Measurements from ENCODE around the gene CLDN6.
A peak's percentile ranks its signal among the peaks of the same experiment; 100 is the strongest.

CLDN6 gene

GRCh38 chr16:3028716-3029319 is 10.8 kb upstream of the CLDN6 start:
- DNase-seq (ENCODE audit: low read depth in 2 of 3, low spot score in 2 of 3): no peak

GRCh38 chr16:3027983-3028715 is 10.2 kb upstream of the CLDN6 start:
- DNase-seq (ENCODE audit: low read depth in 2 of 3, low spot score in 2 of 3): peak; percentile 68 to 91 (median 83)

DNA sequence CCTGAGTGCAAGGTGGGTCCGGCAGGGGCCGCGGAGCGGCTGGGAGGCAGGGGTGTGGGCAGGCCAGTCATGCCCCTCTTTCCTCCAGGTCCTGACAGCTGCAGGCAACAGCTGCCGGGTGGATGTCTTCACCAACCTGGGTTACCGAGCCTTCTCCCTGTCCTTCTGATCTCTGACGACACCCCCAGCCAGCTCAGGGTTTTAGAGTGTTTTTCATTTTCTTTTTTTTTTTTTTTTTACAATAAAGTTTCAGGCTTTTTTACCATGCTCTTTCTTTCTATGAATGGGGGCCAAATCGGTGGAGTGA is 9.5 kb upstream of the CLDN6 start:
- DNase-seq (ENCODE audit: low read depth in 2 of 3, low spot score in 2 of 3): no peak

GRCh38 chr16:3026609-3027488 is 8.9 kb upstream of the CLDN6 start:
- DNase-seq (ENCODE audit: low read depth in 2 of 3, low spot score in 2 of 3): no peak

GRCh38 chr16:3026003-3026378 is 8.0 kb upstream of the CLDN6 start:
- DNase-seq (ENCODE audit: low read depth in 2 of 3, low spot score in 2 of 3): no peak

DNA sequence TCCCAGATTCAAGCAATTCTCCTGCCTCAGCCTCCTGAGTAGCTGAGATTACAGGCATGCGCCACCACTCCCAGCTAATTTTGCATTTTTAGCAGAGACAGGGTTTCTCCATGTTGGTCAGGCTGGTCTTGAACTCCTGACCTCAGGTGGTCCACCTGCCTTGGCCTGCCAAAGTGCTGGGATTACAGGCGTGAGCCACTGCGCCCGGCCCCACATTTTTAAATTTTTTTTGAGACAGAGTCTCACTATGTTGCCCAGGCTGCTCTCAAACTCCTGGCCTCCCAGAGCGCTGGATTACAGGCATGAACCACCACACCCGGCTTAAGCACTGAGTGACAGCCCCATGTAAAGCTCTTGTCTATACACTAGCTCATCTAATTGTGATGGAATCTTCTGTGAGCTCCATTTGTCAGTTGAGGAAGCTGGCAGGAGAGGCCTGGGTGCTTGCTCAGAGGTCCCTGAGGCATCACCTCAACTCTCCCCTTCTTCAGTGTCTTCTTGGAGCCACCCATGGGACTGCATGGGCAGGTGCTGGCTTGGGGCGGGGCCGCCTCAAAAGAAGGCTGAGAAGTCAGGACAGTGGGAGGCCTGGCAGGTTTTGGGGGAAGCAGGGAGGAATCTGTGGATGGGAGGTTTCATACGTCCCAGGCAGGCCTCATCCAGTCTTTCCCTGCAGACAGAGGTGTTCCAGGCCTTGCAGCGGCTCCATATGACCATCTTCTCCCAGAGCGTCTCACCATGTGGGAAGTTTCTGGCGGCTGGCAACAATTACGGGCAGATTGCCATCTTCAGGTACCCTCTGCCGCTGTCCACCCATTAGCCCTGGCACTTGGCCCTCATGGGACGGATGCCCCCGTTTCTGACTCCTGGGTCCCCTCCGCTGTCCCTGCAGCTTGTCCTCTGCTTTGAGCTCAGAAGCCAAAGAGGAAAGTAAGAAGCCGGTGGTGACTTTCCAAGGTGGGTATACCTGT is 7.3 kb upstream of the CLDN6 start:
- DNase-seq (ENCODE audit: low read depth in 2 of 3, low spot score in 2 of 3): no peak

- DNase-seq (ENCODE audit: low read depth in 2 of 3, low spot score in 2 of 3): peak; percentile 85 to 91 (median 86)
Observed at GRCh38 chr16:3023669-3024478, 5.9 kb upstream of the CLDN6 start, which contains the start of the genes HCFC1R1 and THOC6. Gene HCFC1R1 (minus strand): TSS chr16:3023942. CDS start chr16:3023941, 1 bp downstream. Gene THOC6 (plus strand): TSS chr16:3024035. CDS start chr16:3024327, 292 bp downstream.

DNA sequence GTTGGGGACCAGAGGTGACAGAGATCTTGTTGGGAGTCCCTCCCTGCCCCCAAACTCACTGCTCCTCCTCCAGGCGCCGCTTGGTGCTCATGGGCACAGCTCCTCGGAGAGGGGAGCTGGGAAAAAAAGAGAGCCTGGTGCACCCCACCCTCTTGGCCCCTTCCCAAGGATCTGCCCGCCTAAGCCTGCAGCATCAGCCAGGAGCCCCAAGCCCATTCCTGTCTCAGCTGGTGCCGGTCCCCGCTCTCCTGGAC is 5.4 kb upstream of the CLDN6 start:
- no peak for DNase-seq (ENCODE audit: low read depth in 2 of 3, low spot score in 2 of 3)

DNA sequence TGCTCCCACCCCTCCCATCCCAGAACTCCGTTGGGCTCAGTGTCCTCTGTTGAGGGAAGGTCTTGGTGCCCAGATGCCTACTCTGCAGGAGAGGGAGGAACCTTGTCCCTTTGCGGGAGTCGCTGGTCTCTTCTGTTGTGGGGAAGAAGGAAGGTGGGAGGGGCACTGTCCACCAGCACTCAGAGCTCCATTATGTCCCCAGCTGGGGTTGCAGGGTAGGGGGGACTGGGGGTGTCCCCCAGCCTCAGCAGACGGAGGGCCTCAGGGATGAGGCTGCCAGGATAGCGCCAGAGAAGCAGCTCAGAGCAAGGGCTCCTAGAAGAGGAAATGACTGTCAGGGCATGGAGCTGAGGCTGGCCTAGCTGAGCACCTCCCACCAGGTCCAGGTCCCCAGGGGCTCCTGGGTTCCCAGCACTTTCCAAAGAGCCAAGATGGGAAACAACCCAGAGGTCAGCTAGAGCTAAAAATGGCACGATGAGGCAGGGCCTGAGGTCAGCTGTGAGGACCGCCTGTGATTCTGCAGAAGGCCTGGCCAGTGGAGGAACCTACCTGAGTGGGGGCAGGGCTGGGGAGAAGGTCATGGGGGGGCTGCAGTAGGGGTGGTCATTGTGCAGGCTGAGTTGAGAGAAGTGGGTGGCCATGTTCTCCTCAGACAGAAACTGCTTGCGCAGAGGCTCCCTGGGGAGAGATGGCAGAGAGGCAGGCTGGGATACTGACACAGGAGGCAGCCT is 4.9 kb upstream of the CLDN6 start:
- no peak for DNase-seq (ENCODE audit: low read depth in 2 of 3, low spot score in 2 of 3)

DNA sequence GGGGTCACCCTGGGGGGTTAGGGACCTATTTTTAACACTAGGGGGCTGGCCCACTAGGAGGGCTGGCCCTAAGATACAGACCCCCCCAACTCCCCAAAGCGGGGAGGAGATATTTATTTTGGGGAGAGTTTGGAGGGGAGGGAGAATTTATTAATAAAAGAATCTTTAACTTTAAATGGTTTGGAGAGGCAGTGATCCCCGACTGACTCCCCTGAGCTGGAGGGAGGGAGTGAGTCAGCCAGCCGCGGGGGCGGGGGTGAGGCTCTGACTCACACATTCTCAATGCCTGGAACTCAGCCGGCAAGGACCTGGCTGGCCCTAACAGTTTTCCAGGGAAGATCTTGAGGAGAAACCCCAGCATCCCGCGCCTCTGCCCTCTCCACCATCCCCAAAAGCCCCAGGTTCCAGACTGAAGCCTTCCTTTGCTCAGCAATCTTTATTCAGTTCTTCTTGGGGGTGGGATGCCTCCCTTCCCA is 4.3 kb upstream of the CLDN6 start:
- peak in 2 of 3 experiments; percentile 71 to 73 for DNase-seq (ENCODE audit: low read depth in 2 of 3, low spot score in 2 of 3)

GRCh38 chr16:3021449-3022207 is 3.6 kb upstream of the CLDN6 start:
- DNase-seq (ENCODE audit: low read depth in 2 of 3, low spot score in 2 of 3): peak; percentile 55 to 74 (median 70)

DNA sequence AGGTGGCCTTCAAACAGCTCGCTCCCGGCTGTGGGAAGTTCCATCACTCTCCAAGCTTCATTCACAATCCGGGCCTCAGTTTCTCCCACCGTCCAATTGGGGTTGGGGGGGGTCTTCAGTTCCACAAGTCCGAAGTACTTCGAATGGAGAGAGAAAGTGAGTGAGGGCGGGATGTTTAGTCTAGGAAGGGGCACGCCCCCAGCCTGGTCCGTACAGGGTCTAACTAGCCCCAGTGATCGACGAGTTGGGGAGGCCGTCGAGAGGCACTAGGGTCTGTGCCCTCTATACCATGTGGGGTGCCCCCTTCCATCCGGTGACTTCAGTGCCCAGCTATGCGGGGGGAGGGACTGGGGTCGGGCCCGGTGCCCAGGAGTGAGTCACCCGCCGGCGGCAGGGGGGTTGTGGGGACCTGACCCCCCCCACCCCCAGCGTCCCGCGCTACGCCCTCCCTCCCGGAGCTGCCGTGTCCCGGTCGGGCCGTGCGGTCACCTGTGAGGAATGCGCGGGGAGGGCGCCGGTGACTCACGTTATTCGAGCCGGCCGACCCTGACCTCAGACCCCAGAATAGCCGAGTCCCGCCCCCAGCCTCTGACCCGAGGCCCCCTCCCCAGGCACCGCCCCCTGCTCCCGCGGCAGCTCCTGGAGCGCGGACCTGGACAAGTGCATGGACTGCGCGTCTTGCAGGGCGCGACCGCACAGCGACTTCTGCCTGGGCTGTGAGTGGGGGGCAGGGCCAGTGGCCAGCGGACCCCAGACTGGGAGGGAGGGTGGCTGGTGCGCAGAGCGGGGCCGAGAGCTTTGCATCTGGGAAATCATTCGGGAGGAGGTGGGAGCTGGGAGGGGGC is 2.8 kb upstream of the CLDN6 start:
- DNase-seq (ENCODE audit: low read depth in 2 of 3, low spot score in 2 of 3): peak in 1 of 3 experiments; percentile 37

- DNase-seq (ENCODE audit: low read depth in 2 of 3, low spot score in 2 of 3): peak in 2 of 3 experiments; percentile 22 to 39
Observed at GRCh38 chr16:3020247-3020603, 2.2 kb upstream of the CLDN6 start, which contains the start of gene TNFRSF12A. Gene TNFRSF12A (plus strand): TSS chr16:3020368. CDS start chr16:3020398, 30 bp downstream.

GRCh38 chr16:3019594-3020246 is 1.7 kb upstream of the CLDN6 start:
- DNase-seq (ENCODE audit: low read depth in 2 of 3, low spot score in 2 of 3): no peak

- DNase-seq (ENCODE audit: low read depth in 2 of 3, low spot score in 2 of 3): no peak
Observed at GRCh38 chr16:3017344-3017743, 639 bp downstream of the CLDN6 start.

DNA sequence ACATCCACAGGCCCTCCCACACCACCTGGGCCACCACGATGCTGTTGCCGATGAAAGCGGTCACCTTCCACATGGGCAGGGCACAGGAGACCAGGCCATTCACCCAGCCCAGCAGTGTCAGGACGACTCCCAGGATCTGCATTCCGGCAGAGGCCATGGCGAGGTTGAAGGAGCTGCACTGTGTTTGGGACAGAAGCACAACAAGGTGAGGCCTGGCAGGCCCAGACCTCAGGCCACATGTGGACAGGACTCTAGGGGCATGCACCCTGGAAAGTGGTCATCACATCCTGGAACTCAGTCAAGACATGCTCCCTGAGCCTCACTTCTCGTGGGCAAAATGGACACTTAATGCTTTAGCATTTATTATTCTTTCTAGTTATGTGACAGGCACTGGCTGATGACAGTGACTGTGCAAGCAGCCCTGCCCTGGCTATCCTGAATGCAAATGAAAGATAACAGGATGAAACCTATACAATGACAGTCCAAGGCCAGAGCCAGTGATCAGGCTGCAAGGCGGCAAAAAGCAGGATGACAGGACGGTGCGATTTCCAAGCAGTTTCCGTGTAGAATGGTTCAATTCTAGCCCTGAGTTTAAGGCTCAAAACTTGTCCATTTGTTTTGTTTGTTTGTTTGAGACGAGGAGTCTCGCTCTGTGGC is 2.0 kb downstream of the CLDN6 start:
- no peak for DNase-seq (ENCODE audit: low read depth in 2 of 3, low spot score in 2 of 3)

GRCh38 chr16:3014971-3015370 is 3.0 kb downstream of the CLDN6 start:
- no peak for DNase-seq (ENCODE audit: low read depth in 2 of 3, low spot score in 2 of 3)

Measured in activated CD8-positive, alpha-beta memory T cell treated with anti-CD3 and anti-CD28 coated beads for 48 hours (primary cell).